ENCODE measurements around the gene PDGFD.

GRCh38 chr11:103963648-103964047 is 200.3 kb downstream of the PDGFD start:
- TF ChIP-seq CTCF (IDR thresholded peaks at IDR 0.05) (no peak), POLR2A (IDR thresholded peaks at IDR 0.05) (no peak)

Measured in thyroid gland (tissue), 4 donors.